OCI-LY1 (cell line): ENCODE measurements around the gene JAKMIP1.

Experiments used
- CTCF ChIP-seq: fragments of 200-600 bp; sonication (generic), shearing (Covaris generic); IDR thresholded peaks from 2 replicates; pipeline ENCODE4 v1.5.1; 2017; ENCODE audit warnings: mild to moderate bottlenecking, antibody characterized with exemption, low read length, moderate library complexity, mixed read lengths
- EZH2 ChIP-seq: fragments of 200-600 bp; sonication (generic), shearing (Covaris generic); IDR thresholded peaks from 2 replicates; pipeline ENCODE4 v1.8.0; 2017; ENCODE audit warnings: borderline replicate concordance, mixed run types, mild to moderate bottlenecking, antibody characterized with exemption, low read length, moderate library complexity, mixed read lengths

GRCh38 chr4:6209921-6210320 is 9.6 kb upstream of the JAKMIP1 start:
- TF ChIP-seq CTCF (no peak), EZH2 (no peak)
